HG03045 (cell line): ENCODE measurements around the gene DBN1.
"Not testable (repeated sequence)": the region's sequence is repeated elsewhere in the genome, so short reads cannot be mapped to it uniquely, and the experiment has no call there.

Experiments
- ATAC-seq: cut with Tn5 transposase; IDR thresholded peaks from one replicate; pipeline ENCODE4 v1.9.1; 2021; ENCODE audit warnings: mild to moderate bottlenecking, moderate library complexity; ENCODE audit not compliant: unreplicated experiment

The DBN1 gene

GRCh38 chr5:177491983-177492746, 18.7 kb upstream of the DBN1 start:
- ATAC-seq, result no peak

- ATAC-seq, result no peak
Observed at GRCh38 chr5:177491429-177491945, 18.1 kb upstream of the DBN1 start.

- ATAC-seq, result no peak
Observed at GRCh38 chr5:177490992-177491391, 17.6 kb upstream of the DBN1 start.

- ATAC-seq, result no peak
Observed at GRCh38 chr5:177490311-177490991, 17.0 kb upstream of the DBN1 start.

GRCh38 chr5:177489119-177489716, 15.8 kb upstream of the DBN1 start:
- no peak for ATAC-seq

GRCh38 chr5:177487975-177488374, 14.5 kb upstream of the DBN1 start:
- ATAC-seq, result no peak

GRCh38 chr5:177487144-177487543, 13.7 kb upstream of the DBN1 start:
- no peak for ATAC-seq

- ATAC-seq, result no peak
Observed at GRCh38 chr5:177486256-177486655, 12.8 kb upstream of the DBN1 start.

- ATAC-seq, result not testable (repeated sequence)
Observed at GRCh38 chr5:177485753-177486152, 12.3 kb upstream of the DBN1 start.

- no peak for ATAC-seq
Observed at GRCh38 chr5:177484902-177485549, 11.6 kb upstream of the DBN1 start.

GRCh38 chr5:177483994-177484901, 10.8 kb upstream of the DBN1 start:
- ATAC-seq, result no peak

- no peak for ATAC-seq
Observed at GRCh38 chr5:177483042-177483441, 9.6 kb upstream of the DBN1 start.

GRCh38 chr5:177482359-177482795, 8.9 kb upstream of the DBN1 start:
- ATAC-seq, result no peak

GRCh38 chr5:177479774-177480173, 6.3 kb upstream of the DBN1 start:
- ATAC-seq, result no peak

- no peak for ATAC-seq
Observed at GRCh38 chr5:177478711-177479646, 5.5 kb upstream of the DBN1 start.

- no peak for ATAC-seq
Observed at GRCh38 chr5:177477701-177478477, 4.5 kb upstream of the DBN1 start.

- ATAC-seq, result no peak
Observed at GRCh38 chr5:177476531-177477233, 3.2 kb upstream of the DBN1 start.
